Measurements from ENCODE around the gene COX6B2. TPM values are rescaled to one million over a fixed set of nuclear protein-coding genes. Genes with fewer than 3 reads are reported as not detected.

COX6B2 gene
- polyA plus RNA-seq, 1 of the 3 experiments (the other 2 are of a cell fraction): 0.74 TPM

DNA sequence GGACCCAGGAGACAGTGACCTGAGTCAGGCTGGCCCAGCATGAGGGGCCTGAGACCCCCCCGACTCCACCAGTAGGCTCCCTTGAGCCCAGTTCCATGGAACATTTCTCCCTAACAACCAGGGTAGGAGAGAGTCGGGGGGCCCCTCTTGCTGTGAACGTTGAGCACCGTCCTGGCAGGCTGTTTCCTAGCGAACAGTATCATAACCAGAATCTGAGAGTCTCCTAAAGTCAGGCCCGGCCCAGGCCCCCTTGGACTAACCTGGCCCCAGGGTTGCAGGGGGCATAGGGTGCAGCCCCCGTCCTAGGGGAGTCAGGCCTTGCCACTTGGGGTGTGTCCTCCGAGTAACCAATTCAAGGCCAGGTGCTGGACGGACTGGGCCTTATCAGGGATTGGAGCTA is 43.1 kb downstream of the COX6B2 start:
- Histone ChIP-seq H3K9me3 (no peaks in the 10 kb centered on the region), H4K20me1 (ENCODE audit: insufficient read depth) (no peaks in the 10 kb centered on the region), H3K27ac (ENCODE audit: low read depth in 2 of 2, low read length in 1 of 2) (no peak overlapping the region), H3K9me2 (no peaks in the 10 kb centered on the region), H3K4me1 (ENCODE audit: control insufficient read depth in 1 of 2, insufficient read depth in 2 of 2, low read depth in 1 of 2, low read length in 1 of 2) (no peaks in the 10 kb centered on the region), H2AFZ (ENCODE audit: low read depth) (no peak overlapping the region), H3K9ac (no peak overlapping the region), H3K79me2 (ENCODE audit: insufficient read depth) (no peaks in the 10 kb centered on the region), H3K4me2 (no peak overlapping the region), H3K27me3 (ENCODE audit: insufficient read depth) (no peaks in the 10 kb centered on the region), H3K36me3 (replicated peaks in 1 of 2; ENCODE audit: control insufficient read depth in 1 of 2, insufficient read depth in 2 of 2, low read length in 1 of 2) (peaks cover 14 to 25% of the 10 kb centered on the region in 2 experiments), H3K4me3 (ENCODE audit: low read depth in 2 of 2, low read length in 1 of 2) (no peak overlapping the region), H3F3A (replicated peaks; ENCODE audit: insufficient read depth) (no peaks in the 10 kb centered on the region)
- WGBS (ENCODE audit: low lambda C conversion rate): 84% methylated on average over 3 of the region's 9 CpGs
- POLR2A ChIA-PET: no interaction called here
- CTCF ChIA-PET: interaction anchor here (0.9 to 7.7 kb wide), 2 partner anchors 9 to 22 kb away, joined by 3 to 46 read pairs; no protein-coding TSS in a partner anchor
- no peak for DNase-seq
- TF ChIP-seq TAF1 (IDR thresholded peaks at IDR 0.05; ENCODE audit: borderline replicate concordance, low read depth, low read length) (no peak), FOSL2 (IDR thresholded peaks at IDR 0.05; ENCODE audit: borderline replicate concordance, low read depth) (no peak), FOXM1 (IDR thresholded peaks at IDR 0.05; ENCODE audit: low read depth) (no peak), EZH2phosphoT487 (IDR thresholded peaks at IDR 0.05; ENCODE audit: borderline replicate concordance, low read depth) (no peak), NRF1 (IDR thresholded peaks at IDR 0.05; ENCODE audit: low read depth, low read length) (no peak), GATA2 (CRISPR knock-in tag; IDR thresholded peaks at IDR 0.05) (no peak), POLR2AphosphoS5 (IDR thresholded peaks at IDR 0.05; ENCODE audit: low read depth, low read length) (no peak), GABPA (IDR thresholded peaks at IDR 0.05; ENCODE audit: low read depth) (no peak), CHD2 (IDR thresholded peaks at IDR 0.05; ENCODE audit: low read length, partially characterized antibody) (no peak), TCF12 (IDR thresholded peaks at IDR 0.05) (no peak), RFX5 (IDR thresholded peaks at IDR 0.05; ENCODE audit: low read length) (no peak)
- TF ChIP-seq, protein P1, sequence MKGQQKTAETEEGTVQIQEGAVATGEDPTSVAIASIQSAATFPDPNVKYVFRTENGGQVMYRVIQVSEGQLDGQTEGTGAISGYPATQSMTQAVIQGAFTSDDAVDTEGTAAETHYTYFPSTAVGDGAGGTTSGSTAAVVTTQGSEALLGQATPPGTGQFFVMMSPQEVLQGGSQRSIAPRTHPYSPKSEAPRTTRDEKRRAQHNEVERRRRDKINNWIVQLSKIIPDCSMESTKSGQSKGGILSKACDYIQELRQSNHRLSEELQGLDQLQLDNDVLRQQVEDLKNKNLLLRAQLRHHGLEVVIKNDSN (IDR thresholded peaks at IDR 0.05; ENCODE audit: borderline replicate concordance, low read depth): no peak
- TF ChIP-seq, protein P2, sequence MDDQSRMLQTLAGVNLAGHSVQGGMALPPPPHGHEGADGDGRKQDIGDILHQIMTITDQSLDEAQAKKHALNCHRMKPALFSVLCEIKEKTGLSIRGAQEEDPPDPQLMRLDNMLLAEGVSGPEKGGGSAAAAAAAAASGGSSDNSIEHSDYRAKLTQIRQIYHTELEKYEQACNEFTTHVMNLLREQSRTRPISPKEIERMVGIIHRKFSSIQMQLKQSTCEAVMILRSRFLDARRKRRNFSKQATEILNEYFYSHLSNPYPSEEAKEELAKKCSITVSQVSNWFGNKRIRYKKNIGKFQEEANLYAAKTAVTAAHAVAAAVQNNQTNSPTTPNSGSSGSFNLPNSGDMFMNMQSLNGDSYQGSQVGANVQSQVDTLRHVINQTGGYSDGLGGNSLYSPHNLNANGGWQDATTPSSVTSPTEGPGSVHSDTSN (IDR thresholded peaks at IDR 0.05): no peak
- TF ChIP-seq, protein P3, sequence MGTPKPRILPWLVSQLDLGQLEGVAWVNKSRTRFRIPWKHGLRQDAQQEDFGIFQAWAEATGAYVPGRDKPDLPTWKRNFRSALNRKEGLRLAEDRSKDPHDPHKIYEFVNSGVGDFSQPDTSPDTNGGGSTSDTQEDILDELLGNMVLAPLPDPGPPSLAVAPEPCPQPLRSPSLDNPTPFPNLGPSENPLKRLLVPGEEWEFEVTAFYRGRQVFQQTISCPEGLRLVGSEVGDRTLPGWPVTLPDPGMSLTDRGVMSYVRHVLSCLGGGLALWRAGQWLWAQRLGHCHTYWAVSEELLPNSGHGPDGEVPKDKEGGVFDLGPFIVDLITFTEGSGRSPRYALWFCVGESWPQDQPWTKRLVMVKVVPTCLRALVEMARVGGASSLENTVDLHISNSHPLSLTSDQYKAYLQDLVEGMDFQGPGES (IDR thresholded peaks at IDR 0.05; ENCODE audit: low read depth, low read length): no peak

DNA sequence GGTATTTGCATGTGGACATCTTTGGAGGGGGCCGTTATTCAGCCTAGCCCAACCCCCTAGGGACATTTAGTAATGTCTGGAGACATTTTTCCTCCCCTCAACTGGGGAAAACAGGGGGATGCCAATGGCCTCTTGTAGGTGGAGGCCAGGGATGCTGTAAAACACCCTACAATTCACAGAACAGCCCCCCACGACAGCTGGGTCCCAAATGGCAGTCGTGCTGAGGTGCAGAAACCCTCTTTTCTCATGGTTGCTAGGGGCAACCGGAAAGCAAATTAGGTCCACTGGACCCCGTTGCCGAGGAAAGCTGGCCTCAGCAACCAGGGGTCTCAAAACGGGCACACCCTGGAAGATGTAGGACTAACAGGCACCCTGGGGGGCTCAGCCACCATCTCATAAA is 44.0 kb downstream of the COX6B2 start:
- Histone ChIP-seq H3F3A (replicated peaks; ENCODE audit: insufficient read depth) (no peaks in the 10 kb centered on the region), H3K4me1 (ENCODE audit: control insufficient read depth in 1 of 2, insufficient read depth in 2 of 2, low read depth in 1 of 2, low read length in 1 of 2) (no peaks in the 10 kb centered on the region), H3K9me3 (no peaks in the 10 kb centered on the region), H3K4me3 (ENCODE audit: low read depth in 2 of 2, low read length in 1 of 2) (no peak overlapping the region), H3K27me3 (ENCODE audit: insufficient read depth) (no peaks in the 10 kb centered on the region), H2AFZ (ENCODE audit: low read depth) (no peak overlapping the region), H3K9ac (no peak overlapping the region), H3K4me2 (no peak overlapping the region), H3K27ac (ENCODE audit: low read depth in 2 of 2, low read length in 1 of 2) (no peak overlapping the region), H3K79me2 (ENCODE audit: insufficient read depth) (no peaks in the 10 kb centered on the region), H3K36me3 (replicated peaks in 1 of 2; ENCODE audit: control insufficient read depth in 1 of 2, insufficient read depth in 2 of 2, low read length in 1 of 2) (peaks cover 23 to 29% of the 10 kb centered on the region in 2 experiments), H3K9me2 (no peaks in the 10 kb centered on the region), H4K20me1 (ENCODE audit: insufficient read depth) (no peaks in the 10 kb centered on the region)
- DNase-seq: no peak
- WGBS (ENCODE audit: low lambda C conversion rate): 79% methylated on average over 4 of the region's 7 CpGs
- CTCF ChIA-PET: interaction anchor here (1.0 to 1.2 kb wide), 2 partner anchors 9 to 194 kb away, joined by 3 to 6 read pairs; no protein-coding TSS in a partner anchor
- POLR2A ChIA-PET: interaction anchor here (0.8 to 1.5 kb wide), 3 partner anchors 9 to 16 kb away, joined by 3 to 4 read pairs (median 3); no protein-coding TSS in a partner anchor
- no peak for TF ChIP-seq MEF2A (IDR thresholded peaks at IDR 0.05; ENCODE audit: borderline replicate concordance, low read depth)
- TF ChIP-seq, protein P4, sequence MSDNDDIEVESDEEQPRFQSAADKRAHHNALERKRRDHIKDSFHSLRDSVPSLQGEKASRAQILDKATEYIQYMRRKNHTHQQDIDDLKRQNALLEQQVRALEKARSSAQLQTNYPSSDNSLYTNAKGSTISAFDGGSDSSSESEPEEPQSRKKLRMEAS (IDR thresholded peaks at IDR 0.05; ENCODE audit: low read depth): no peak
- no peak for TF ChIP-seq JUND (IDR thresholded peaks at IDR 0.05)
- no peak for TF ChIP-seq CHD2 (IDR thresholded peaks at IDR 0.05; ENCODE audit: low read length, partially characterized antibody)
- no peak for TF ChIP-seq SMC3 (IDR thresholded peaks at IDR 0.05; ENCODE audit: low read depth, low read length)
- TF ChIP-seq ELF1 (IDR thresholded peaks at IDR 0.05): no peak
